ENCODE results near the gene CHRNA1. TPM values are rescaled to one million over a fixed set of nuclear protein-coding genes. Genes with fewer than 3 reads are reported as not detected.

CHRNA1 gene
- total and polyA plus RNA-seq, 3 experiments from 2014 or later = 0.43 TPM; not detected in 2

DNA sequence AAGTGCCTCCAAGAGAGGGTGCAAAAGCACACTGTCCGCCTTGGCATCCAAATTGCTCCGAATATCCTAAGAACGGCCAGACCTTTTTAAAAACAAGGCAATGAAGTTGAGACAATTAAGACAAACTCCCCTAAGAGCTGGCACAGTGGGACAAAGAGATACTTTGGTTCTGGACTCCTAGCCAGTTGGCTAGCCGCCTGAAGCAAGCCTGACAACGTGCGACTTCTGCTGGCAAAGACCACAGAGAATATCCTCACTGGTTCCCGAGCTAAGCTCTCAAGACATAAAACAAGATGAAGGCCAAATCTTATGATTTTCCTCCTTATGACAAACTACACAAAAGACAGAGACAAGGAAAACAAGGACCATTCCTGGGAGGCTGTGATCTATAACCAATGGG, 32.7 kb downstream of the CHRNA1 start:
- Mint-ChIP-seq H3K27me3 (peaks cover 6 to 14% of the 10 kb centered on the region in 2 donors), H3K36me3 (no peaks in the 10 kb centered on the region), H3K27ac (no peak overlapping the region), H3K4me1 (peaks cover 8 to 16% (median 14%) of the 10 kb centered on the region in 3 donors), H3K9me3 (no peaks in the 10 kb centered on the region), H3K4me3 (peak overlapping the region in 1 of 7 donors; percentile 13)
- no peak overlapping the region for H3K4me3 ChIP-seq (ENCODE audit: low read length)
- H3K27me3 ChIP-seq (ENCODE audit: insufficient read depth, low read length, poor library complexity, severe bottlenecking) = peaks cover 5% of the 10 kb centered on the region
- no peaks in the 10 kb centered on the region for H3K36me3 ChIP-seq (ENCODE audit: insufficient read depth, low read length)
- no peaks in the 10 kb centered on the region for H3K9me3 ChIP-seq (ENCODE audit: low read length)
- H3K27ac ChIP-seq (ENCODE audit: low read depth, low read length) = no peak overlapping the region
- ChIA-PET CTCF (interaction anchor here (3.0 kb wide), 1 partner anchor 32 kb away, joined by 18 read pairs; no protein-coding TSS in a partner anchor), POLR2A (no interaction called here)
- no peak for DNase-seq
- H3K4me1 ChIP-seq (ENCODE audit: insufficient read depth, low read length) = peaks cover 7% of the 10 kb centered on the region

DNA sequence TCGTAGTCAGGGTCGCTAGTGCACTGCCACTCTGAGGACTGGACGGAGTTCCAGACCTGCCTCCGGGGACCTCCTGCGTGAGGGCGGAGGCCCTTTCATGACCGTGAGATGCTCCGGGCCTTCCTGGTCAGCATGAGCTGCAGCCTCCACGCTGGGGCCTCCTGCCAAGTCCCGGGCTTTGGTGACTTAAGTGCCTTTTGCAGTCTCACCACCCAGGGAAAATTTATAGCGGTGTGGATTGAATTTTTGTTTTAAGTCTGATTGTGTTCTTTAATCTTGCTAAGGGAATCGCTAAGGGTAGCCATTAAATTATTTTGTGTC, 33.6 kb downstream of the CHRNA1 start:
- peaks cover 7% of the 10 kb centered on the region for H3K4me1 ChIP-seq (ENCODE audit: insufficient read depth, low read length)
- CTCF ChIA-PET = interaction anchor here (1.1 to 3.0 kb wide), 4 partner anchors 12 to 33 kb away, joined by 4 to 18 read pairs (median 8); no protein-coding TSS in a partner anchor
- H3K4me3 Mint-ChIP-seq = peak overlapping the region; percentile 81 to 94 (median 85)
- no peak for DNase-seq
- H3K4me1 Mint-ChIP-seq = peaks cover 8 to 22% (median 22%) of the 10 kb centered on the region in 3 donors
- peak overlapping the region in 1 of 8 donors; percentile 35 for H3K27ac Mint-ChIP-seq
- peaks cover 5% of the 10 kb centered on the region for H3K27me3 ChIP-seq (ENCODE audit: insufficient read depth, low read length, poor library complexity, severe bottlenecking)
- H3K36me3 ChIP-seq (ENCODE audit: insufficient read depth, low read length) = no peaks in the 10 kb centered on the region
- POLR2A ChIA-PET = interaction anchor here (1.2 kb wide), 1 partner anchor 18 kb away, joined by 4 read pairs; no protein-coding TSS in a partner anchor
- peak overlapping the region; percentile 68 for H3K4me3 ChIP-seq (ENCODE audit: low read length)
- no peak overlapping the region for H3K27ac ChIP-seq (ENCODE audit: low read depth, low read length)
- peaks cover 6 to 17% of the 10 kb centered on the region in 2 donors for H3K27me3 Mint-ChIP-seq
- no peaks in the 10 kb centered on the region for H3K36me3 Mint-ChIP-seq
- H3K9me3 Mint-ChIP-seq = no peaks in the 10 kb centered on the region
- no peaks in the 10 kb centered on the region for H3K9me3 ChIP-seq (ENCODE audit: low read length)

DNA sequence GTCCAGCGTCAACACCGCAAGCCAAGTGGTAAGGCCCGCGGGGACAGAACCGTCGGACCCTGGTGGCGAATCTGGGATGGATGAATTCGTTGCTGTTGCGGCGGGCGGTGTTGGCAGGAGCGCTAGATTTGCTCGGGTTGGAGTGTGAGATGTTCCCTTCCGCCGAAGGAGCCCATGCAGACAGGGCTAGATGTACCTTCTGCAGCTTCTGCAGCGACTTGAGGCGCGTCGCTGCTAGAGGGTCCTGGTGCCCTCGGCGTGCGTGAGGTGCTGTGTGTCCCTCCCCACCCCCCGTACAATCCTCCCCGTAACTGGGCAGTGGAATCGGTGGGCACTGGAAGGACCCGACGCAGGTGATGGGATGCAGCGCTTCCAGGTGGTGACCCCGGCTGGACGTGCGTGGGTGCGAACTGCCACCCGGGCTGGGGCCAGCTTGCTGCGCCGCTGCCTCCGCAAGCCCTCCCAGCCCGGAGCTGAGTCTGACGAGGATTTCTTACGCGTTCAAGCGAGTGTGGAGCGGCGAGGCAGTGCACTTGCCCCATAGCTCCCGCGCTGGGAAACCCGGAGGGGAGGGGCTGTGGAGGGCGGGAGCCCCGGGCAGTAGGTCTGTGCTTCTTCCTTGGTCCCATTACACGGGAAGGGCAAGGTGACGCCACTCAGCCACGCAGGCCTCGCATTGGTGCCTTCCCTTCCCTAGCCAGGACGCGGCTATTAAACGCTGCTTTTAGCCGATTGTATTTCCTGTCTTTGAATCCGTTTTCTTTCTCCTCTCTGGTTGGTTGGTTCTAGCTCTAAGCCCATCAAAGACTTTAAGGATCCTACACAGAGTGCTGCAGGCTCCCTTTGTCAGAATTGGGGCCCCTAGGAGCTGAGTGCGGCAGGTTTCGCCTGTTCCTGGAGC, 34.2 kb downstream of the CHRNA1 start:
- Mint-ChIP-seq H3K4me1 (peaks cover 8 to 24% (median 22%) of the 10 kb centered on the region in 3 donors), H3K27me3 (peaks cover 6 to 19% of the 10 kb centered on the region in 2 donors), H3K36me3 (no peaks in the 10 kb centered on the region), H3K9me3 (no peaks in the 10 kb centered on the region), H3K4me3 (peak overlapping the region; percentile 81 to 94 (median 85)), H3K27ac (peak overlapping the region in 4 of 8 donors; percentile 14 to 80 (median 24))
- Histone ChIP-seq H3K27me3 (ENCODE audit: insufficient read depth, low read length, poor library complexity, severe bottlenecking) (peaks cover 5% of the 10 kb centered on the region), H3K27ac (ENCODE audit: low read depth, low read length) (no peak overlapping the region), H3K36me3 (ENCODE audit: insufficient read depth, low read length) (no peaks in the 10 kb centered on the region), H3K9me3 (ENCODE audit: low read length) (no peaks in the 10 kb centered on the region), H3K4me1 (ENCODE audit: insufficient read depth, low read length) (peaks cover 7% of the 10 kb centered on the region), H3K4me3 (ENCODE audit: low read length) (peak overlapping the region; percentile 68)
- ChIA-PET POLR2A (interaction anchor here (0.6 to 1.2 kb wide), 2 partner anchors 19 to 245 kb away, joined by 3 to 4 read pairs; no protein-coding TSS in a partner anchor), CTCF (interaction anchor here (1.1 to 3.0 kb wide), 5 partner anchors 11 to 44 kb away, joined by 3 to 18 read pairs (median 5); no protein-coding TSS in a partner anchor)
- DNase-seq = peak; percentile 13 to 60 (median 30)

DNA sequence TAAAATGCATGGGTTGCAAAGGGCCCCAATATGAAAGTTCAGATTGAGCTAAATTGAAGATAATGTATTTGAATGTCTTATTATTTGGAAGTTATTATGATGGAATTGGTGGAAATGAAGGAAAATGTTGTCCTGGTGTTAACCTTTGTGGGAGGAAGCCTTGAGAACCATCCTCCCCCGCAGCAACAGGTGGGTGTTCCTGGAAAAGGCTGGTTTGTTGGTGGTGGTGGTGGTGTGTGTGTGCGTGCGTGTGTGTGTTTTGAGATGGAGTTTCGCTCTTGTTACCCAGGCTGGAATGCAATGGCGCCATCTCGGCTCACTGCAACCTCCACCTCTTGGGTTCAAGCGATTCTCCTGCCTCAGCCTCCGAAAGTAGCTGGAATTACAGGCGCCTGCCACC, 36.2 kb downstream of the CHRNA1 start:
- POLR2A ChIA-PET = no interaction called here
- DNase-seq = no peak
- Histone ChIP-seq H3K36me3 (ENCODE audit: insufficient read depth, low read length) (no peaks in the 10 kb centered on the region), H3K4me3 (ENCODE audit: low read length) (no peak overlapping the region), H3K27me3 (ENCODE audit: insufficient read depth, low read length, poor library complexity, severe bottlenecking) (peaks cover 5% of the 10 kb centered on the region), H3K4me1 (ENCODE audit: insufficient read depth, low read length) (peaks cover 7% of the 10 kb centered on the region), H3K27ac (ENCODE audit: low read depth, low read length) (no peak overlapping the region), H3K9me3 (ENCODE audit: low read length) (no peaks in the 10 kb centered on the region)
- CTCF ChIA-PET = no interaction called here
- H3K9me3 Mint-ChIP-seq = no peaks in the 10 kb centered on the region
- no peak overlapping the region for H3K4me3 Mint-ChIP-seq
- no peak overlapping the region for H3K27ac Mint-ChIP-seq
- H3K27me3 Mint-ChIP-seq = peaks cover 6 to 19% of the 10 kb centered on the region in 2 donors
- H3K36me3 Mint-ChIP-seq = peaks cover 0 to 7% (median 0%) of the 10 kb centered on the region in 3 donors
- H3K4me1 Mint-ChIP-seq = peaks cover 8 to 24% (median 22%) of the 10 kb centered on the region in 3 donors

DNA sequence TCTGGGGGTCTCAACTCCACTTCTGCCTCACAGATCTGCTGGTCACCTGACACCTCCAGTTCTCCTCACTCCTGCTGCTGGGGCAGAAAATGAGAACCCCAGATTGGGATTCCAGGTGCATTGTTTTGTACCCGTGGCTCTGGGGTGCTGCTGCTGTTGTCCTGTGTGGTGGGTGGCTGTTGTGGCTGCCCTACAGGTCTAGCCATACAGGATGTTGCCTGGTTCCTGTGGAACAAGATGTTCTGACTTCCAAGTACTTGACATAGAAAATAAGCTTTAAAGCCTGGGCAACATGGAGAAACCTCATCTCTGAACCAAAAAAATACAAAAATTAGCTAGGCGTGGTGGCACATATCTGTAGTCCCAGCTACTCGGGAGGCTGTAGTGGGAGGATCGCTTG, 38.1 kb downstream of the CHRNA1 start:
- POLR2A ChIA-PET = interaction anchor here (1.4 kb wide), 1 partner anchor 8 kb away, joined by 3 read pairs; no protein-coding TSS in a partner anchor
- Mint-ChIP-seq H3K4me1 (peaks cover 8 to 24% (median 22%) of the 10 kb centered on the region in 3 donors), H3K27ac (no peak overlapping the region), H3K36me3 (peaks cover 0 to 7% (median 0%) of the 10 kb centered on the region in 3 donors), H3K9me3 (no peaks in the 10 kb centered on the region), H3K27me3 (peaks cover 6 to 20% of the 10 kb centered on the region in 2 donors), H3K4me3 (no peak overlapping the region)
- Histone ChIP-seq H3K27ac (ENCODE audit: low read depth, low read length) (no peak overlapping the region), H3K4me3 (ENCODE audit: low read length) (no peak overlapping the region), H3K27me3 (ENCODE audit: insufficient read depth, low read length, poor library complexity, severe bottlenecking) (peaks cover 5% of the 10 kb centered on the region), H3K4me1 (ENCODE audit: insufficient read depth, low read length) (peaks cover 7% of the 10 kb centered on the region), H3K36me3 (ENCODE audit: insufficient read depth, low read length) (no peaks in the 10 kb centered on the region), H3K9me3 (ENCODE audit: low read length) (no peaks in the 10 kb centered on the region)
- DNase-seq = no peak
- CTCF ChIA-PET = no interaction called here

DNA sequence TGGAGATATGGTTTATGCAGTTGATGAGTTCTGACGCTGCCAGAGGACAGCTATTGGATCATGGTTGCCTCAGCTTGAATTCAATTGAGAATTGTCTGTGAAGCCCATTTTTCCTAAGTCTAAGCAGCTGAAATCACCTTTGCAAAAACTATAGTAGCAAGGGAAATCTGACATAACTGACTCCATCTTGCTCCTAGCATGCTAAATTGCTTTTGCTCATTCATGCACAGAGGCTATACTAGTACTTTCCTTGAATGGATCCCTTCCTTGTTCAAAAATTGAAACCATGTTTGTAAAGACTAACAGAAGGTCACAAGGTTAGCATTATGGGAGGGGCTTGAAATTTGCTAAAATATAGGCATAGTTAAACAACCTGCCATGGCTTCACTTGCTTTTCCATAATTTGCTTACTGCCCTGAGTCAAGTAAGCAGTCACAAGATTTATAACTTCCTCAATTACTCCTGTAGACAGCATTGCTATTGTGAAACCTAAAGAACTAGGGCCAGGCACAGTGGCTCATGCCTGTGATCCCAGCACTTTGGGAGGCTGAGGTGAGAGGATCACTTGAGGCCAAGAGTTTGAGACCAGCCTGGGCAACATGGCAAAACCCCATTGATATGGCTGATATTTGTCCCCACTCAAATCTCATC, 41.2 kb downstream of the CHRNA1 start:
- Mint-ChIP-seq H3K27ac (no peak overlapping the region), H3K36me3 (peaks cover 0 to 10% (median 0%) of the 10 kb centered on the region in 3 donors), H3K27me3 (peaks cover 5 to 8% of the 10 kb centered on the region in 2 donors), H3K4me3 (no peak overlapping the region), H3K9me3 (no peaks in the 10 kb centered on the region), H3K4me1 (peaks cover 11 to 23% (median 18%) of the 10 kb centered on the region in 3 donors)
- no peaks in the 10 kb centered on the region for H3K36me3 ChIP-seq (ENCODE audit: insufficient read depth, low read length)
- H3K4me3 ChIP-seq (ENCODE audit: low read length) = no peak overlapping the region
- H3K27me3 ChIP-seq (ENCODE audit: insufficient read depth, low read length, poor library complexity, severe bottlenecking) = no peaks in the 10 kb centered on the region
- ChIA-PET CTCF (interaction anchor here (1.0 to 1.1 kb wide), 3 partner anchors 26 to 266 kb away, joined by 3 read pairs; no protein-coding TSS in a partner anchor), POLR2A (no interaction called here)
- no peaks in the 10 kb centered on the region for H3K9me3 ChIP-seq (ENCODE audit: low read length)
- H3K27ac ChIP-seq (ENCODE audit: low read depth, low read length) = no peak overlapping the region
- DNase-seq = no peak
- H3K4me1 ChIP-seq (ENCODE audit: insufficient read depth, low read length) = peaks cover 9% of the 10 kb centered on the region

DNA sequence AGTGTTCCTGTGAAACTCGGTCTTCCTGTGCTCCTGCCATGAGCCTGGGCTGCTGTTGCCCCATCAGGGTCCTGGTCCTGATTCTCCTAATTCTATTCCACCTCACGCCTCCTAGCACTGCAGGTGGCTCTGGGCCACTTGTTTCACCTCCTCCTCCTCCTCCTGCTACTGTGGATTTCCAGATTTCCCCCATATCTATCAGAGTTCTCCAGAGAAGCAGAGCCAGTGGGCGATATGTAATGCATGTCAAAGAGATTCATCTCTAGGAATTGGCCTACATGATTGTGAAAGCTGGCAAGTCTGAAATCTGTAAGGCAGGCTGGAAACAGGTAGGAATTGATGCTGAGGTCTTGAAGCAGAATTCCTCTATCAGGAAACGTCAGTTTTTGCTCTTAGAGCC, 45.3 kb downstream of the CHRNA1 start:
- no peak overlapping the region for H3K4me3 ChIP-seq (ENCODE audit: low read length)
- Mint-ChIP-seq H3K9me3 (no peaks in the 10 kb centered on the region), H3K27ac (peak overlapping the region in 1 of 8 donors; percentile 42), H3K4me1 (peaks cover 28 to 33% (median 32%) of the 10 kb centered on the region in 3 donors), H3K4me3 (peak overlapping the region in 1 of 7 donors; percentile 2), H3K36me3 (peaks cover 0 to 8% (median 0%) of the 10 kb centered on the region in 3 donors), H3K27me3 (peaks cover 0 to 1% of the 10 kb centered on the region in 2 donors)
- DNase-seq = no peak
- no peaks in the 10 kb centered on the region for H3K36me3 ChIP-seq (ENCODE audit: insufficient read depth, low read length)
- ChIA-PET POLR2A (no interaction called here), CTCF (interaction anchor here (1.5 to 2.9 kb wide), 2 partner anchors 11 to 19 kb away, joined by 5 to 16 read pairs; no protein-coding TSS in a partner anchor)
- H3K27ac ChIP-seq (ENCODE audit: low read depth, low read length) = no peak overlapping the region
- H3K9me3 ChIP-seq (ENCODE audit: low read length) = no peaks in the 10 kb centered on the region
- no peaks in the 10 kb centered on the region for H3K27me3 ChIP-seq (ENCODE audit: insufficient read depth, low read length, poor library complexity, severe bottlenecking)
- peaks cover 28% of the 10 kb centered on the region for H3K4me1 ChIP-seq (ENCODE audit: insufficient read depth, low read length)
